ENCODE results near the gene PAX8. TPM values are rescaled to one million over a fixed set of nuclear protein-coding genes. Genes with fewer than 3 reads are reported as not detected.
"Not testable (repeated sequence)": the region's sequence is repeated elsewhere in the genome, so short reads cannot be mapped to it uniquely, and the experiment has no call there.

Gene PAX8
- total RNA-seq, 1 experiment from 2014 or later, result 3.4 TPM

- H3K36me3 ChIP-seq (ENCODE audit: low read depth, low read length), result no peaks in the 10 kb centered on the region
- peak overlapping the region; percentile 82 for H3K4me3 ChIP-seq (ENCODE audit: low read length)
- intact Hi-C loops (cut with micrococcal nuclease), result no loop called here
- H2AFZ ChIP-seq (ENCODE audit: low read length), result peak overlapping the region; percentile 87
- peaks cover 47% of the 10 kb centered on the region for H3K4me1 ChIP-seq (ENCODE audit: insufficient read depth, low read length)
- H4K20me1 ChIP-seq (ENCODE audit: low read length), result no peaks in the 10 kb centered on the region
- ChIA-PET CTCF (no interaction called here), POLR2A (ENCODE audit: unreplicated experiment) (no interaction called here)
- no TSS peak for BruUV-seq (replicated peaks)
- H3K4me2 ChIP-seq (ENCODE audit: low read length), result peak overlapping the region; percentile 97
- no peaks in the 10 kb centered on the region for H3K27me3 ChIP-seq (ENCODE audit: low read length)
- TF ChIP-seq, protein P1, sequence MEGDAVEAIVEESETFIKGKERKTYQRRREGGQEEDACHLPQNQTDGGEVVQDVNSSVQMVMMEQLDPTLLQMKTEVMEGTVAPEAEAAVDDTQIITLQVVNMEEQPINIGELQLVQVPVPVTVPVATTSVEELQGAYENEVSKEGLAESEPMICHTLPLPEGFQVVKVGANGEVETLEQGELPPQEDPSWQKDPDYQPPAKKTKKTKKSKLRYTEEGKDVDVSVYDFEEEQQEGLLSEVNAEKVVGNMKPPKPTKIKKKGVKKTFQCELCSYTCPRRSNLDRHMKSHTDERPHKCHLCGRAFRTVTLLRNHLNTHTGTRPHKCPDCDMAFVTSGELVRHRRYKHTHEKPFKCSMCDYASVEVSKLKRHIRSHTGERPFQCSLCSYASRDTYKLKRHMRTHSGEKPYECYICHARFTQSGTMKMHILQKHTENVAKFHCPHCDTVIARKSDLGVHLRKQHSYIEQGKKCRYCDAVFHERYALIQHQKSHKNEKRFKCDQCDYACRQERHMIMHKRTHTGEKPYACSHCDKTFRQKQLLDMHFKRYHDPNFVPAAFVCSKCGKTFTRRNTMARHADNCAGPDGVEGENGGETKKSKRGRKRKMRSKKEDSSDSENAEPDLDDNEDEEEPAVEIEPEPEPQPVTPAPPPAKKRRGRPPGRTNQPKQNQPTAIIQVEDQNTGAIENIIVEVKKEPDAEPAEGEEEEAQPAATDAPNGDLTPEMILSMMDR (conservative IDR thresholded peaks at IDR 0.05; ENCODE audit: low read depth, low read length), result no peak
- TF ChIP-seq EZH2phosphoT487 (IDR thresholded peaks at IDR 0.05; ENCODE audit: borderline replicate concordance, low read length) (no peak), EZH2 (IDR thresholded peaks at IDR 0.05; ENCODE audit: low read length, unreplicated experiment) (no peak)
- H3K9me2 ChIP-seq (replicated peaks; ENCODE audit: low read length), result no peaks in the 10 kb centered on the region
- H3K9me3 ChIP-seq (ENCODE audit: low read length), result no peaks in the 10 kb centered on the region
- peak overlapping the region; percentile 82 for H3K27ac ChIP-seq (ENCODE audit: low read length)
- H3K9ac ChIP-seq (ENCODE audit: low read length), result peak overlapping the region; percentile 87
- H3K79me2 ChIP-seq (ENCODE audit: low read length), result peaks cover 32% of the 10 kb centered on the region
- DNase-seq (peak; percentile 75), ATAC-seq (peak; percentile 40)
- peaks cover 9% of the 10 kb centered on the region for H3F3A ChIP-seq (ENCODE audit: low read length, unreplicated experiment)
Measured at GRCh38 chr2:113324684-113325160, 46.0 kb upstream of the PAX8 start.

DNA sequence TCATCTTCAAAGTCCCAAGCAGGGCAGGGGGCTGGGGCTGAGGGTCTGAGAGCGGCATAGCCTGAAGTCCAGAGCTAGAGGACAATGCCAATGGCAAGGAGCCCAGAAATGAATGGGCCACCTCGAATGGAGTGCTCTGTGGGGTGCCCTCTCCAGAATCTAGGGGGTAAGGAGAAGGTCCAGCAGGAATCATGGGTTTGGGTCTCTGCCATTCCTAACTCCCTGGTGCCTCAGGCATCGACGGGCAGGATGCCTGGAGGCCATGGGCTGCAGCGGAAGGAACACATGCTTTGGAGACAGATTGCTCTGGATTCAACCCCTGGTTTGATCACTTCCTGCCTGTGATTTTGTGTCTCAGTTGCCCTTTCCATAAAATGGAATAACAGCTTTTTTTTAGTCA is 44.4 kb upstream of the PAX8 start:
- H3K9ac ChIP-seq (ENCODE audit: low read length); H3K9me3 ChIP-seq (ENCODE audit: low read length); H2AFZ ChIP-seq (ENCODE audit: low read length); H4K20me1 ChIP-seq (ENCODE audit: low read length); DNase-seq; intact Hi-C loops (cut with micrococcal nuclease); ATAC-seq; H3K27me3 ChIP-seq (ENCODE audit: low read length); H3F3A ChIP-seq (ENCODE audit: low read length, unreplicated experiment); H3K36me3 ChIP-seq (ENCODE audit: low read depth, low read length); H3K27ac ChIP-seq (ENCODE audit: low read length); H3K4me2 ChIP-seq (ENCODE audit: low read length); CTCF ChIA-PET; POLR2A ChIA-PET (ENCODE audit: unreplicated experiment); H3K9me2 ChIP-seq (replicated peaks; ENCODE audit: low read length); H3K4me3 ChIP-seq (ENCODE audit: low read length); BruUV-seq (replicated peaks): not testable (repeated sequence)
- H3K4me1 ChIP-seq (ENCODE audit: insufficient read depth, low read length), result peaks cover 38% of the 10 kb centered on the region
- peaks cover 32% of the 10 kb centered on the region for H3K79me2 ChIP-seq (ENCODE audit: low read length)

DNA sequence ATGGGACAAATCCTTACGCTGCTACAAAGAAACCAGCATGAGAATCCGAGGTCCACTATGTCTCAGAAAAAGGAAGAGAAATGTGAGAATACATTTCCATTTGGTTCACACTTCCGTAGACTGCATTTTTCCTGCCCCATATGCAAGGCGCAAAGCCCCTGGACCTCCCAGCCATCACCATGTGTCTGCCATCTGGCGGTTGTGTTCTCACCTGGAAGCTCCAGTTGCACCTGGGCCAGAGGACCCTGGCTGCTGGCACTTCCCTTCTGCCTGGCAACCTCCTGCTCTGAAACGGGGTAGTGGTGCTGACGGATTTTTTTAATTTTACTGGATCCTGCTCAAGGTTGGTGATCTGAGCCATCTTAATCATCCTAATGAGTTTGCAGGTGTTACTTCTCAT is 41.4 kb upstream of the PAX8 start:
- intact Hi-C loops (cut with micrococcal nuclease); H3K4me2 ChIP-seq (ENCODE audit: low read length); H3K9me2 ChIP-seq (replicated peaks; ENCODE audit: low read length); CTCF ChIA-PET; H2AFZ ChIP-seq (ENCODE audit: low read length); H3K9ac ChIP-seq (ENCODE audit: low read length); BruUV-seq (replicated peaks); ATAC-seq; H3K36me3 ChIP-seq (ENCODE audit: low read depth, low read length); POLR2A ChIA-PET (ENCODE audit: unreplicated experiment); H3K4me3 ChIP-seq (ENCODE audit: low read length); H3K9me3 ChIP-seq (ENCODE audit: low read length); H3K27me3 ChIP-seq (ENCODE audit: low read length); H3F3A ChIP-seq (ENCODE audit: low read length, unreplicated experiment); H3K27ac ChIP-seq (ENCODE audit: low read length); H4K20me1 ChIP-seq (ENCODE audit: low read length); DNase-seq; H3K79me2 ChIP-seq (ENCODE audit: low read length): not testable (repeated sequence)
- peaks cover 17% of the 10 kb centered on the region for H3K4me1 ChIP-seq (ENCODE audit: insufficient read depth, low read length)

GRCh38 chr2:113318941-113319340 is 40.2 kb upstream of the PAX8 start:
- H3K9ac ChIP-seq (ENCODE audit: low read length); H3K4me3 ChIP-seq (ENCODE audit: low read length); H3K36me3 ChIP-seq (ENCODE audit: low read depth, low read length); H3K9me2 ChIP-seq (replicated peaks; ENCODE audit: low read length); H3K9me3 ChIP-seq (ENCODE audit: low read length); H3K79me2 ChIP-seq (ENCODE audit: low read length); H3K4me2 ChIP-seq (ENCODE audit: low read length); BruUV-seq (replicated peaks); H3K27ac ChIP-seq (ENCODE audit: low read length); H2AFZ ChIP-seq (ENCODE audit: low read length); H3F3A ChIP-seq (ENCODE audit: low read length, unreplicated experiment); H3K27me3 ChIP-seq (ENCODE audit: low read length); POLR2A ChIA-PET (ENCODE audit: unreplicated experiment); H4K20me1 ChIP-seq (ENCODE audit: low read length); intact Hi-C loops (cut with micrococcal nuclease); CTCF ChIA-PET: not testable (repeated sequence)
- H3K4me1 ChIP-seq (ENCODE audit: insufficient read depth, low read length), result peaks cover 15% of the 10 kb centered on the region; the same call in 1 of the 2 replicates
- DNase-seq, result peak; percentile 20
- peak; percentile 76 for ATAC-seq
